ENCODE results near the gene ZMYND10. TPM values are rescaled to one million over a fixed set of nuclear protein-coding genes. Genes with fewer than 3 reads are reported as not detected.

ZMYND10 gene
- total and polyA plus RNA-seq, 9 of the 15 experiments (the other 6 are each of a cell fraction or from before 2014, with no cell fraction given): 0.20 to 2.8 (median 0.70) TPM

DNA sequence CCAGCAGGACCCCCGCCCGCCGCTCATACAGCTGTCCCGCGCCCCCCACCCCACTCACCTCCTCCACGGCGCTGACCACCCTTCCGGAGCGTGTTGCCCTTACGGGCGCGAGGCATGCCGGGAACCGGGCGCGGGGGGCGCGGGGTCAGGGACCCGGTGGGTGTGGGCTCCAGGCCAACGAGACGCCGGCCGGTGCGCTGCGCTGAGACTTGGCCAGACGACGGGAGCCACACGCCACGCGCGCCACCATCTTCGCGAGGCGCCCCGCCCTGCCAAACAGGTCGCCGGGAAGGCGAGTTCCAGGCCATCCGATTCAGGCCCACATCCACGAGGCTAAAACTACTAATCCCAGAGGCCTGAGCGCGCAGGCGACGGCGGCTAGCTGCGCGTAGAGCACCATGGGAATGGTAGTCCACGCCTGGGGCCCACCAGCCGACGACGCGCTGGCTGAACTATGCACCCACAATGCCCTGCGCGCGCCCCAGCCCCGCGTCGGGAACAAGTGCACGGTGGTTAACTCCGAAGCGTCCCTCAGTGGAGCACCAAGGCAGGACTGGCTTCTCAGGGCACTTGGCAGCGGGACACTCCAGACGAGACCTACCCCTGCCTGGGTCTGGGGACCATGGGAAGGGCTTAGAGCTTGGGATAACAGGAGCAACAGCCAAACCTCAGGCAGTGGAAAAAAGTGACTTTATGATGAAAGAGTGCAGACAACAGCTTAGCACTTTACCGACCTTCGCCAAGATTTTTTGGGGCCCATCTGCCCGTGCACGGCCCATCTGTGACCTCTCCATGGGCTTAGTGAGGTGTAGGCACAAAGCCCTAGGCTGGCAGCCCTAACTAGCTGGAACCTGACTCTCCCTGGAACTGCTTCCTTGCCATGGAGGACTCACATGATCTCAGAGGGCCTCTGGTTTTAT lies 53.1 kb downstream of the ZMYND10 start, which contains the start of gene IFRD2 (continued):
- TF ChIP-seq, protein P1, sequence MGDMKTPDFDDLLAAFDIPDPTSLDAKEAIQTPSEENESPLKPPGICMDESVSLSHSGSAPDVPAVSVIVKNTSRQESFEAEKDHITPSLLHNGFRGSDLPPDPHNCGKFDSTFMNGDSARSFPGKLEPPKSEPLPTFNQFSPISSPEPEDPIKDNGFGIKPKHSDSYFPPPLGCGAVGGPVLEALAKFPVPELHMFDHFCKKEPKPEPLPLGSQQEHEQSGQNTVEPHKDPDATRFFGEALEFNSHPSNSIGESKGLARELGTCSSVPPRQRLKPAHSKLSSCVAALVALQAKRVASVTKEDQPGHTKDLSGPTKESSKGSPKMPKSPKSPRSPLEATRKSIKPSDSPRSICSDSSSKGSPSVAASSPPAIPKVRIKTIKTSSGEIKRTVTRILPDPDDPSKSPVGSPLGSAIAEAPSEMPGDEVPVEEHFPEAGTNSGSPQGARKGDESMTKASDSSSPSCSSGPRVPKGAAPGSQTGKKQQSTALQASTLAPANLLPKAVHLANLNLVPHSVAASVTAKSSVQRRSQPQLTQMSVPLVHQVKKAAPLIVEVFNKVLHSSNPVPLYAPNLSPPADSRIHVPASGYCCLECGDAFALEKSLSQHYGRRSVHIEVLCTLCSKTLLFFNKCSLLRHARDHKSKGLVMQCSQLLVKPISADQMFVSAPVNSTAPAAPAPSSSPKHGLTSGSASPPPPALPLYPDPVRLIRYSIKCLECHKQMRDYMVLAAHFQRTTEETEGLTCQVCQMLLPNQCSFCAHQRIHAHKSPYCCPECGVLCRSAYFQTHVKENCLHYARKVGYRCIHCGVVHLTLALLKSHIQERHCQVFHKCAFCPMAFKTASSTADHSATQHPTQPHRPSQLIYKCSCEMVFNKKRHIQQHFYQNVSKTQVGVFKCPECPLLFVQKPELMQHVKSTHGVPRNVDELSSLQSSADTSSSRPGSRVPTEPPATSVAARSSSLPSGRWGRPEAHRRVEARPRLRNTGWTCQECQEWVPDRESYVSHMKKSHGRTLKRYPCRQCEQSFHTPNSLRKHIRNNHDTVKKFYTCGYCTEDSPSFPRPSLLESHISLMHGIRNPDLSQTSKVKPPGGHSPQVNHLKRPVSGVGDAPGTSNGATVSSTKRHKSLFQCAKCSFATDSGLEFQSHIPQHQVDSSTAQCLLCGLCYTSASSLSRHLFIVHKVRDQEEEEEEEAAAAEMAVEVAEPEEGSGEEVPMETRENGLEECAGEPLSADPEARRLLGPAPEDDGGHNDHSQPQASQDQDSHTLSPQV (IDR thresholded peaks at IDR 0.05): peak; percentile 97
- no peak for TF ChIP-seq ZNF436 (CRISPR knock-in tag; IDR thresholded peaks at IDR 0.05)
- TF ChIP-seq, protein P2, sequence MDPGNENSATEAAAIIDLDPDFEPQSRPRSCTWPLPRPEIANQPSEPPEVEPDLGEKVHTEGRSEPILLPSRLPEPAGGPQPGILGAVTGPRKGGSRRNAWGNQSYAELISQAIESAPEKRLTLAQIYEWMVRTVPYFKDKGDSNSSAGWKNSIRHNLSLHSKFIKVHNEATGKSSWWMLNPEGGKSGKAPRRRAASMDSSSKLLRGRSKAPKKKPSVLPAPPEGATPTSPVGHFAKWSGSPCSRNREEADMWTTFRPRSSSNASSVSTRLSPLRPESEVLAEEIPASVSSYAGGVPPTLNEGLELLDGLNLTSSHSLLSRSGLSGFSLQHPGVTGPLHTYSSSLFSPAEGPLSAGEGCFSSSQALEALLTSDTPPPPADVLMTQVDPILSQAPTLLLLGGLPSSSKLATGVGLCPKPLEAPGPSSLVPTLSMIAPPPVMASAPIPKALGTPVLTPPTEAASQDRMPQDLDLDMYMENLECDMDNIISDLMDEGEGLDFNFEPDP (CRISPR knock-in tag; IDR thresholded peaks at IDR 0.05): no peak
- no peak for TF ChIP-seq ETS2 (tag; IDR thresholded peaks at IDR 0.05; ENCODE audit: borderline replicate concordance, poor library complexity, severe bottlenecking)
- TF ChIP-seq TEAD2 (tag; IDR thresholded peaks at IDR 0.05): peak; percentile 52; the same call in 1 of the 2 replicates
- TF ChIP-seq, protein P3, sequence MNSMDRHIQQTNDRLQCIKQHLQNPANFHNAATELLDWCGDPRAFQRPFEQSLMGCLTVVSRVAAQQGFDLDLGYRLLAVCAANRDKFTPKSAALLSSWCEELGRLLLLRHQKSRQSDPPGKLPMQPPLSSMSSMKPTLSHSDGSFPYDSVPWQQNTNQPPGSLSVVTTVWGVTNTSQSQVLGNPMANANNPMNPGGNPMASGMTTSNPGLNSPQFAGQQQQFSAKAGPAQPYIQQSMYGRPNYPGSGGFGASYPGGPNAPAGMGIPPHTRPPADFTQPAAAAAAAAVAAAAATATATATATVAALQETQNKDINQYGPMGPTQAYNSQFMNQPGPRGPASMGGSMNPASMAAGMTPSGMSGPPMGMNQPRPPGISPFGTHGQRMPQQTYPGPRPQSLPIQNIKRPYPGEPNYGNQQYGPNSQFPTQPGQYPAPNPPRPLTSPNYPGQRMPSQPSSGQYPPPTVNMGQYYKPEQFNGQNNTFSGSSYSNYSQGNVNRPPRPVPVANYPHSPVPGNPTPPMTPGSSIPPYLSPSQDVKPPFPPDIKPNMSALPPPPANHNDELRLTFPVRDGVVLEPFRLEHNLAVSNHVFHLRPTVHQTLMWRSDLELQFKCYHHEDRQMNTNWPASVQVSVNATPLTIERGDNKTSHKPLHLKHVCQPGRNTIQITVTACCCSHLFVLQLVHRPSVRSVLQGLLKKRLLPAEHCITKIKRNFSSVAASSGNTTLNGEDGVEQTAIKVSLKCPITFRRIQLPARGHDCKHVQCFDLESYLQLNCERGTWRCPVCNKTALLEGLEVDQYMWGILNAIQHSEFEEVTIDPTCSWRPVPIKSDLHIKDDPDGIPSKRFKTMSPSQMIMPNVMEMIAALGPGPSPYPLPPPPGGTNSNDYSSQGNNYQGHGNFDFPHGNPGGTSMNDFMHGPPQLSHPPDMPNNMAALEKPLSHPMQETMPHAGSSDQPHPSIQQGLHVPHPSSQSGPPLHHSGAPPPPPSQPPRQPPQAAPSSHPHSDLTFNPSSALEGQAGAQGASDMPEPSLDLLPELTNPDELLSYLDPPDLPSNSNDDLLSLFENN (IDR thresholded peaks at IDR 0.05; ENCODE audit: low read depth in 2 of 2, low read length in 2 of 2): no peak
- TF ChIP-seq, protein P4, sequence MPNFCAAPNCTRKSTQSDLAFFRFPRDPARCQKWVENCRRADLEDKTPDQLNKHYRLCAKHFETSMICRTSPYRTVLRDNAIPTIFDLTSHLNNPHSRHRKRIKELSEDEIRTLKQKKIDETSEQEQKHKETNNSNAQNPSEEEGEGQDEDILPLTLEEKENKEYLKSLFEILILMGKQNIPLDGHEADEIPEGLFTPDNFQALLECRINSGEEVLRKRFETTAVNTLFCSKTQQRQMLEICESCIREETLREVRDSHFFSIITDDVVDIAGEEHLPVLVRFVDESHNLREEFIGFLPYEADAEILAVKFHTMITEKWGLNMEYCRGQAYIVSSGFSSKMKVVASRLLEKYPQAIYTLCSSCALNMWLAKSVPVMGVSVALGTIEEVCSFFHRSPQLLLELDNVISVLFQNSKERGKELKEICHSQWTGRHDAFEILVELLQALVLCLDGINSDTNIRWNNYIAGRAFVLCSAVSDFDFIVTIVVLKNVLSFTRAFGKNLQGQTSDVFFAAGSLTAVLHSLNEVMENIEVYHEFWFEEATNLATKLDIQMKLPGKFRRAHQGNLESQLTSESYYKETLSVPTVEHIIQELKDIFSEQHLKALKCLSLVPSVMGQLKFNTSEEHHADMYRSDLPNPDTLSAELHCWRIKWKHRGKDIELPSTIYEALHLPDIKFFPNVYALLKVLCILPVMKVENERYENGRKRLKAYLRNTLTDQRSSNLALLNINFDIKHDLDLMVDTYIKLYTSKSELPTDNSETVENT (CRISPR knock-in tag; IDR thresholded peaks at IDR 0.05): no peak
- TF ChIP-seq NFXL1 (CRISPR knock-in tag; IDR thresholded peaks at IDR 0.05): 0 out of 2 replicates have a peak, but pooled peaks have one; percentile 45
- TF ChIP-seq PCBP1 (IDR thresholded peaks at IDR 0.05; ENCODE audit: low read depth, low read length, poor library complexity, severe bottlenecking): no peak
- TF ChIP-seq ZNF764 (CRISPR knock-in tag; IDR thresholded peaks at IDR 0.05; ENCODE audit: low read depth): no peak
- no peak for TF ChIP-seq NCOR1 (IDR thresholded peaks at IDR 0.05)
- TF ChIP-seq ZSCAN29 (IDR thresholded peaks at IDR 0.05): no peak
- TF ChIP-seq SMARCA4 (IDR thresholded peaks at IDR 0.05): no peak
- no peak for TF ChIP-seq KLF10 (CRISPR knock-in tag; IDR thresholded peaks at IDR 0.05)

Data from K562 (cell line).